Measurements from ENCODE around the gene KIF14. TPM values are rescaled to one million over a fixed set of nuclear protein-coding genes. Genes with fewer than 3 reads are reported as not detected.

Gene KIF14
- total RNA-seq, 4 donors from 2014 or later, result 0.03 to 0.19 (median 0.07) TPM

DNA sequence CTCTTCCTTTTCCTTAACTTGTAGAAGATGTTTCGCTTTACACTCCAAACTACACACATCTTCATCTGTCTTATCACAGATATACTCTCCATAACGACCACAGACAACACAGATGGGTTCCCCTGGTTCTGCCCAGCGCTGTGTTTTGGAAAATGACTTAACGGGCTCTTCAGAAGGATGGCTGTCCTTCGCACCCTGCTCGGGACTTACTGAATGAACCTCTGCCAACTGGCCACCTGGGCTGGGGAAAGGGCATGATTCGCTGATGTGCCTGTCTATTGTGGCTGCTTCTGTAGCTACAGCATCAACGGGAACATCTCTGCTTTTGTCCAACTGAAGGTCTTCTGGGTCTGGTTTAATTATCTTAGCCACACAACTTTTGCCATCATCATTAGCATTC, 45.8 kb upstream of the KIF14 start:
- Histone ChIP-seq H3K4me1 (peaks cover 21 to 28% of the 10 kb centered on the region in 2 donors), H3K27ac (peak overlapping the region in 3 of 4 donors; percentile 11 to 31 (median 29)), H3K9me3 (no peaks in the 10 kb centered on the region), H3K4me3 (no peak overlapping the region), H3K27me3 (no peaks in the 10 kb centered on the region), H3K36me3 (peaks cover 0 to 23% of the 10 kb centered on the region in 2 donors)
- ATAC-seq, result no peak
- no peak for TF ChIP-seq POLR2A (IDR thresholded peaks at IDR 0.05)
- TF ChIP-seq, protein P1, sequence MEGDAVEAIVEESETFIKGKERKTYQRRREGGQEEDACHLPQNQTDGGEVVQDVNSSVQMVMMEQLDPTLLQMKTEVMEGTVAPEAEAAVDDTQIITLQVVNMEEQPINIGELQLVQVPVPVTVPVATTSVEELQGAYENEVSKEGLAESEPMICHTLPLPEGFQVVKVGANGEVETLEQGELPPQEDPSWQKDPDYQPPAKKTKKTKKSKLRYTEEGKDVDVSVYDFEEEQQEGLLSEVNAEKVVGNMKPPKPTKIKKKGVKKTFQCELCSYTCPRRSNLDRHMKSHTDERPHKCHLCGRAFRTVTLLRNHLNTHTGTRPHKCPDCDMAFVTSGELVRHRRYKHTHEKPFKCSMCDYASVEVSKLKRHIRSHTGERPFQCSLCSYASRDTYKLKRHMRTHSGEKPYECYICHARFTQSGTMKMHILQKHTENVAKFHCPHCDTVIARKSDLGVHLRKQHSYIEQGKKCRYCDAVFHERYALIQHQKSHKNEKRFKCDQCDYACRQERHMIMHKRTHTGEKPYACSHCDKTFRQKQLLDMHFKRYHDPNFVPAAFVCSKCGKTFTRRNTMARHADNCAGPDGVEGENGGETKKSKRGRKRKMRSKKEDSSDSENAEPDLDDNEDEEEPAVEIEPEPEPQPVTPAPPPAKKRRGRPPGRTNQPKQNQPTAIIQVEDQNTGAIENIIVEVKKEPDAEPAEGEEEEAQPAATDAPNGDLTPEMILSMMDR (IDR thresholded peaks at IDR 0.05 in 4 of 5, conservative IDR thresholded peaks at IDR 0.05 in 1 of 5), result no peak
- no peak for DNase-seq
- intact Hi-C loops (cut with DNase I; ENCODE audit: low total_unique reads), result no loop called here
- in situ Hi-C loops (cut with MboI; ENCODE audit: low sequenced_read_pairs in 4 of 4), result no loop called here

DNA sequence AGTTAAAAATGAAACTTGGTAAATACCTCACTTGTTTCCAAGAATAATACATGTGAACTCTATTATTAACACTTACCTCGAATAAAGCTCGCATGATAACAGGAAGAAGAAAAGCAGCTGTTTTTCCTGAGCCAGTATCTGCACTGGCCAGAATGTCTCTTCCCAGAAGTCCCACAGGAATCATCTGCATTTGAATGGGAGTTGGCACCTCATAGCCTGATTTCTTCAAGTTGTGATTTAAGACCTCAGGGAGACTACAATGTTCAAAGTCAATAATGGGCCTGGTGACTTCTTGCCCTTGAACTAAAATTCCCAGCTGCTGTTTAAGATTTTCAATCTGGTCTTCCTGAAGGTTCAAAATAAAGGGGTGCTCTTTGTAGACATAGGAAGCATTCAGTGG, 45.3 kb upstream of the KIF14 start:
- Histone ChIP-seq H3K4me3 (no peak overlapping the region), H3K4me1 (peaks cover 16 to 23% of the 10 kb centered on the region in 2 donors), H3K9me3 (no peaks in the 10 kb centered on the region), H3K36me3 (peaks cover 0 to 24% of the 10 kb centered on the region in 2 donors), H3K27ac (peak overlapping the region in 2 of 4 donors; percentile 29 to 31), H3K27me3 (no peaks in the 10 kb centered on the region)
- ATAC-seq (no peak), DNase-seq (no peak)
- no peak for TF ChIP-seq POLR2A (IDR thresholded peaks at IDR 0.05)
- TF ChIP-seq, protein P1 (IDR thresholded peaks at IDR 0.05 in 4 of 5, conservative IDR thresholded peaks at IDR 0.05 in 1 of 5), result no peak
- in situ Hi-C loops (cut with MboI; ENCODE audit: low sequenced_read_pairs in 4 of 4) (no loop called here), intact Hi-C loops (cut with DNase I; ENCODE audit: low total_unique reads) (no loop called here)

DNA sequence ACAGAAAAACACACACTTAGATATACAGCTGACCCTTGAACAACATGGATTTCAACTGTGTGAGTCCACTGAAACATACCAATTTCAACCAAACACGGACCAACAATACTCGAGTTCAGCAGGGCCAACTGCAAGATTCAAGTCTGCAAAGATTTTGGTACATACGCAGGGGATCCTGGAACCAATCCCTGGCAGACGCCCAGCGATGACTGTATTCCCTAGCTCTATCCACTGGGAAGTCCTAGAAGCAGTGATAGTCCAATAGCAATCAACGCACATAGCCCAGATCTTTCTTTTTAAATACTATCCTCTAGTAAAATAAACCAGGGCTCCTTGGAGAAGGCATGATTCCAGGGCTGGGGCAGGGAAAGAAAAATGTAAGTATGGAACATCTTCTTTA, 40.2 kb upstream of the KIF14 start:
- DNase-seq (no peak), ATAC-seq (no peak)
- no peak for TF ChIP-seq POLR2A (IDR thresholded peaks at IDR 0.05)
- TF ChIP-seq, protein P1 (IDR thresholded peaks at IDR 0.05 in 4 of 5, conservative IDR thresholded peaks at IDR 0.05 in 1 of 5), result no peak
- Histone ChIP-seq H3K4me3 (no peak overlapping the region), H3K36me3 (peaks cover 0 to 70% of the 10 kb centered on the region in 2 donors), H3K9me3 (no peaks in the 10 kb centered on the region), H3K4me1 (peaks cover 0 to 3% of the 10 kb centered on the region in 2 donors), H3K27me3 (no peaks in the 10 kb centered on the region), H3K27ac (no peak overlapping the region)
- in situ Hi-C loops (cut with MboI; ENCODE audit: low sequenced_read_pairs in 4 of 4) (no loop called here), intact Hi-C loops (cut with DNase I; ENCODE audit: low total_unique reads) (no loop called here)

DNA sequence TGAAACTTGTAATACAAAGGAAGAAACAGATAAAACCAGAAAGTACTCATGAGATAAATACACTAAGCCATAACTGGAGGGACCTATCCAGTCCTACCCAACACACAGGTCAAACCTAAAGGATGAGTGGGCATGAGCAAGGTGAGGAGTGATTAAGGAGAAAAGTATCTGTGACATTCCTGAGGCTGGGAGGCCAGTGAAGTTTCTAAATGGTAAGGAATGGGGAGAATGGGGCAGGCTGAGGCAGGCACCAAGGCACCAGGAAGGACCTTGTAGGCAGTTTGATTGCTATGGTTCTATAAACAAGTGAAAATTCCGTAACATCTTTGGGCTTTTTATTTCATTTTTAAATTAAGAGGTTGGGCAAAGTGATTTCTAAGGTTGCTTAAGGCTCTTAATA, 38.7 kb upstream of the KIF14 start:
- no peak for DNase-seq
- TF ChIP-seq, protein P1 (IDR thresholded peaks at IDR 0.05 in 4 of 5, conservative IDR thresholded peaks at IDR 0.05 in 1 of 5), result no peak
- TF ChIP-seq POLR2A (IDR thresholded peaks at IDR 0.05), result no peak
- Histone ChIP-seq H3K9me3 (no peaks in the 10 kb centered on the region), H3K4me1 (no peaks in the 10 kb centered on the region), H3K27ac (no peak overlapping the region), H3K36me3 (peaks cover 0 to 72% of the 10 kb centered on the region in 2 donors), H3K27me3 (no peaks in the 10 kb centered on the region), H3K4me3 (no peak overlapping the region)
- in situ Hi-C loops (cut with MboI; ENCODE audit: low sequenced_read_pairs in 4 of 4) (no loop called here), intact Hi-C loops (cut with DNase I; ENCODE audit: low total_unique reads) (no loop called here)
- no peak for ATAC-seq
